Measurements from ENCODE around the gene CARMIL1. TPM values are rescaled to one million over a fixed set of nuclear protein-coding genes. Genes with fewer than 3 reads are reported as not detected.

Gene CARMIL1
- total and polyA plus RNA-seq, 4 donors, result 22.3 to 33.9 (median 31.6) TPM

GRCh38 chr6:25497383-25498040 lies 218.3 kb downstream of the CARMIL1 start:
- no peak for ATAC-seq (ENCODE audit: low FRiP score)

GRCh38 chr6:25498505-25498904 lies 219.3 kb downstream of the CARMIL1 start:
- intact Hi-C loops (cut with DNase I), result no loop called here
- Histone ChIP-seq H3K9me3 (ENCODE audit: control insufficient read depth, low read length) (no peaks in the 10 kb centered on the region), H3K36me3 (ENCODE audit: control insufficient read depth in 1 of 2, insufficient read depth in 2 of 2, low read length in 1 of 2) (peaks cover under 1 to 2% of the 10 kb centered on the region in 2 donors), H3K27ac (ENCODE audit: low read depth in 1 of 2, low read length in 2 of 2) (no peak overlapping the region), H3K4me1 (ENCODE audit: control insufficient read depth in 1 of 2, insufficient read depth in 2 of 2, low read length in 2 of 2) (peaks cover 0 to 1% of the 10 kb centered on the region in 2 donors), H3K27me3 (ENCODE audit: control insufficient read depth in 1 of 2, insufficient read depth in 2 of 2, low read length in 1 of 2) (no peaks in the 10 kb centered on the region), H3K4me3 (ENCODE audit: low read length in 2 of 2) (no peak overlapping the region)
- ATAC-seq (ENCODE audit: low FRiP score), result no peak
- no peak for DNase-seq
- WGBS, 2 donors, result 89 to 91% methylated on average over 4 of the region's 4 CpGs

More at GRCh38 chr6:25497383-25498040, 218.3 kb downstream of the CARMIL1 start:
- Histone ChIP-seq H3K27ac (ENCODE audit: low read depth in 1 of 2, low read length in 2 of 2) (no peak overlapping the region), H3K4me3 (ENCODE audit: low read length in 2 of 2) (no peak overlapping the region), H3K27me3 (ENCODE audit: control insufficient read depth in 1 of 2, insufficient read depth in 2 of 2, low read length in 1 of 2) (no peaks in the 10 kb centered on the region), H3K36me3 (ENCODE audit: control insufficient read depth in 1 of 2, insufficient read depth in 2 of 2, low read length in 1 of 2) (peaks cover 3 to 4% of the 10 kb centered on the region in 2 donors), H3K4me1 (ENCODE audit: control insufficient read depth in 1 of 2, insufficient read depth in 2 of 2, low read length in 2 of 2) (peaks cover 0 to 1% of the 10 kb centered on the region in 2 donors), H3K9me3 (ENCODE audit: control insufficient read depth, low read length) (no peaks in the 10 kb centered on the region)
- intact Hi-C loops (cut with DNase I), result no loop called here
- peak in 1 of 2 donors; percentile 53 for DNase-seq
- 89 to 91% methylated on average over 8 of the region's 8 CpGs for WGBS, 2 donors

GRCh38 chr6:25499615-25500235 lies 220.6 kb downstream of the CARMIL1 start:
- Histone ChIP-seq H3K4me1 (ENCODE audit: control insufficient read depth in 1 of 2, insufficient read depth in 2 of 2, low read length in 2 of 2) (peaks cover 0 to 1% of the 10 kb centered on the region in 2 donors), H3K9me3 (ENCODE audit: control insufficient read depth, low read length) (no peaks in the 10 kb centered on the region), H3K36me3 (ENCODE audit: control insufficient read depth in 1 of 2, insufficient read depth in 2 of 2, low read length in 1 of 2) (peaks cover 0 to 2% of the 10 kb centered on the region in 2 donors), H3K27me3 (ENCODE audit: control insufficient read depth in 1 of 2, insufficient read depth in 2 of 2, low read length in 1 of 2) (no peaks in the 10 kb centered on the region), H3K4me3 (ENCODE audit: low read length in 2 of 2) (no peak overlapping the region), H3K27ac (ENCODE audit: low read depth in 1 of 2, low read length in 2 of 2) (no peak overlapping the region)
- DNase-seq (no peak), ATAC-seq (ENCODE audit: low FRiP score) (no peak)
- WGBS, 2 donors, result 68% methylated on average over 3 of the region's 3 CpGs
- intact Hi-C loops (cut with DNase I), result no loop called here

- ATAC-seq (ENCODE audit: low FRiP score) (no peak), DNase-seq (no peak)
- H3K27ac ChIP-seq (ENCODE audit: low read depth in 1 of 2, low read length in 2 of 2), result no peak overlapping the region
- no peak overlapping the region for H3K4me3 ChIP-seq (ENCODE audit: low read length in 2 of 2)
- H3K4me1 ChIP-seq (ENCODE audit: control insufficient read depth in 1 of 2, insufficient read depth in 2 of 2, low read length in 2 of 2), result peaks cover 0 to 1% of the 10 kb centered on the region in 2 donors
- H3K27me3 ChIP-seq (ENCODE audit: control insufficient read depth in 1 of 2, insufficient read depth in 2 of 2, low read length in 1 of 2), result no peaks in the 10 kb centered on the region
- 95 to 97% methylated on average over 6 of the region's 6 CpGs for WGBS, 2 donors
- peaks cover 0 to 4% of the 10 kb centered on the region in 2 donors for H3K36me3 ChIP-seq (ENCODE audit: control insufficient read depth in 1 of 2, insufficient read depth in 2 of 2, low read length in 1 of 2)
- intact Hi-C loops (cut with DNase I), result no loop called here
- H3K9me3 ChIP-seq (ENCODE audit: control insufficient read depth, low read length), result no peaks in the 10 kb centered on the region
Observed at GRCh38 chr6:25503686-25504085, 224.5 kb downstream of the CARMIL1 start.

- H3K36me3 ChIP-seq (ENCODE audit: control insufficient read depth in 1 of 2, insufficient read depth in 2 of 2, low read length in 1 of 2), result peaks cover 0 to 2% of the 10 kb centered on the region in 2 donors
Observed at GRCh38 chr6:25504661-25505060, 225.5 kb downstream of the CARMIL1 start.

GRCh38 chr6:25506020-25506419 lies 226.8 kb downstream of the CARMIL1 start:
- intact Hi-C loops (cut with DNase I), result no loop called here
- ATAC-seq (ENCODE audit: low FRiP score), result no peak
- peaks cover 0 to 2% of the 10 kb centered on the region in 2 donors for H3K36me3 ChIP-seq (ENCODE audit: control insufficient read depth in 1 of 2, insufficient read depth in 2 of 2, low read length in 1 of 2)

More at GRCh38 chr6:25504661-25505060, 225.5 kb downstream of the CARMIL1 start:
- ATAC-seq (ENCODE audit: low FRiP score) (no peak), DNase-seq (no peak)
- no peaks in the 10 kb centered on the region for H3K9me3 ChIP-seq (ENCODE audit: control insufficient read depth, low read length)
- no peaks in the 10 kb centered on the region for H3K4me1 ChIP-seq (ENCODE audit: control insufficient read depth in 1 of 2, insufficient read depth in 2 of 2, low read length in 2 of 2)
- H3K4me3 ChIP-seq (ENCODE audit: low read length in 2 of 2), result no peak overlapping the region
- H3K27ac ChIP-seq (ENCODE audit: low read depth in 1 of 2, low read length in 2 of 2), result no peak overlapping the region
- 77 to 87% methylated on average over 4 of the region's 4 CpGs for WGBS, 2 donors
- intact Hi-C loops (cut with DNase I), result no loop called here
- H3K27me3 ChIP-seq (ENCODE audit: control insufficient read depth in 1 of 2, insufficient read depth in 2 of 2, low read length in 1 of 2), result no peaks in the 10 kb centered on the region

GRCh38 chr6:25508051-25508450 lies 228.9 kb downstream of the CARMIL1 start:
- no peaks in the 10 kb centered on the region for H3K27me3 ChIP-seq (ENCODE audit: control insufficient read depth in 1 of 2, insufficient read depth in 2 of 2, low read length in 1 of 2)
- peaks cover 0 to 2% of the 10 kb centered on the region in 2 donors for H3K36me3 ChIP-seq (ENCODE audit: control insufficient read depth in 1 of 2, insufficient read depth in 2 of 2, low read length in 1 of 2)
- DNase-seq (no peak), ATAC-seq (ENCODE audit: low FRiP score) (no peak)
- intact Hi-C loops (cut with DNase I), result no loop called here
- no peaks in the 10 kb centered on the region for H3K4me1 ChIP-seq (ENCODE audit: control insufficient read depth in 1 of 2, insufficient read depth in 2 of 2, low read length in 2 of 2)
- WGBS, 2 donors, result 66 to 98% methylated on average over 3 of the region's 3 CpGs
- no peak overlapping the region for H3K4me3 ChIP-seq (ENCODE audit: low read length in 2 of 2)
- H3K27ac ChIP-seq (ENCODE audit: low read depth in 1 of 2, low read length in 2 of 2), result no peak overlapping the region
- H3K9me3 ChIP-seq (ENCODE audit: control insufficient read depth, low read length), result no peaks in the 10 kb centered on the region

More at GRCh38 chr6:25506020-25506419, 226.8 kb downstream of the CARMIL1 start:
- Histone ChIP-seq H3K27me3 (ENCODE audit: control insufficient read depth in 1 of 2, insufficient read depth in 2 of 2, low read length in 1 of 2) (no peaks in the 10 kb centered on the region), H3K4me1 (ENCODE audit: control insufficient read depth in 1 of 2, insufficient read depth in 2 of 2, low read length in 2 of 2) (no peaks in the 10 kb centered on the region), H3K9me3 (ENCODE audit: control insufficient read depth, low read length) (no peaks in the 10 kb centered on the region), H3K27ac (ENCODE audit: low read depth in 1 of 2, low read length in 2 of 2) (no peak overlapping the region), H3K4me3 (ENCODE audit: low read length in 2 of 2) (no peak overlapping the region)
- no peak for DNase-seq
- WGBS, 2 donors, result 70 to 97% methylated on average over 6 of the region's 6 CpGs

GRCh38 chr6:25511376-25511775 lies 232.2 kb downstream of the CARMIL1 start:
- Histone ChIP-seq H3K4me1 (ENCODE audit: control insufficient read depth in 1 of 2, insufficient read depth in 2 of 2, low read length in 2 of 2) (no peaks in the 10 kb centered on the region), H3K4me3 (ENCODE audit: low read length in 2 of 2) (no peak overlapping the region), H3K36me3 (ENCODE audit: control insufficient read depth in 1 of 2, insufficient read depth in 2 of 2, low read length in 1 of 2) (no peaks in the 10 kb centered on the region), H3K27ac (ENCODE audit: low read depth in 1 of 2, low read length in 2 of 2) (no peak overlapping the region), H3K27me3 (ENCODE audit: control insufficient read depth in 1 of 2, insufficient read depth in 2 of 2, low read length in 1 of 2) (no peaks in the 10 kb centered on the region), H3K9me3 (ENCODE audit: control insufficient read depth, low read length) (no peaks in the 10 kb centered on the region)
- DNase-seq, result no peak
- no peak for ATAC-seq (ENCODE audit: low FRiP score)
- intact Hi-C loops (cut with DNase I), result no loop called here
- 50 to 92% methylated on average over 2 of the region's 2 CpGs for WGBS, 2 donors

GRCh38 chr6:25512560-25512959 lies 233.4 kb downstream of the CARMIL1 start:
- H3K4me3 ChIP-seq (ENCODE audit: low read length in 2 of 2), result no peak overlapping the region
- ATAC-seq (ENCODE audit: low FRiP score) (no peak), DNase-seq (no peak)
- H3K27me3 ChIP-seq (ENCODE audit: control insufficient read depth in 1 of 2, insufficient read depth in 2 of 2, low read length in 1 of 2), result no peaks in the 10 kb centered on the region
- intact Hi-C loops (cut with DNase I), result no loop called here
- no peaks in the 10 kb centered on the region for H3K9me3 ChIP-seq (ENCODE audit: control insufficient read depth, low read length)
- H3K36me3 ChIP-seq (ENCODE audit: control insufficient read depth in 1 of 2, insufficient read depth in 2 of 2, low read length in 1 of 2), result no peaks in the 10 kb centered on the region
- H3K4me1 ChIP-seq (ENCODE audit: control insufficient read depth in 1 of 2, insufficient read depth in 2 of 2, low read length in 2 of 2), result no peaks in the 10 kb centered on the region
- no peak overlapping the region for H3K27ac ChIP-seq (ENCODE audit: low read depth in 1 of 2, low read length in 2 of 2)

Measured in aorta (tissue), 5 donors.